Activated CD8-positive, alpha-beta T cell treated with anti-CD3 and anti-CD28 coated beads for 36 hours (primary cell): ENCODE measurements around the gene TAS2R9. TPM values are rescaled to one million over a fixed set of nuclear protein-coding genes. Genes with fewer than 3 reads are reported as not detected.

Source experiments
- ATAC-seq: fragments of 200-7000 bp; cut with Tn5 transposase; one replicate; pipeline ENCODE4 v1.10.0; 2021; ENCODE audit warnings: mild to moderate bottlenecking, moderate library complexity
- CTCF ChIA-PET: fragments of 350-600 bp; sonication (Branson Sonifier 250); formaldehyde crosslinking; loops from one replicate; lab custom pipeline; 2021; ENCODE audit warnings: antibody characterized with exemption; lab: Charles Lee
- POLR2A ChIA-PET: fragments of 350-600 bp; sonication (Branson Sonifier 250); formaldehyde crosslinking; loops from one replicate; lab custom pipeline; 2021; ENCODE audit warnings: antibody characterized with exemption; lab: Charles Lee
- DNase-seq: peaks from one replicate; pipeline ENCODE4 v3.0.0-alpha.2; 2020
- H3K27ac Mint-ChIP-seq: one replicate; pipeline ENCODE4 v1.8.0; 2021; ENCODE audit warnings: mild to moderate bottlenecking, mixed read lengths
- H3K27me3 Mint-ChIP-seq: one replicate; pipeline ENCODE4 v1.8.0; 2021; ENCODE audit warnings: mixed read lengths
- H3K36me3 Mint-ChIP-seq: one replicate; pipeline ENCODE4 v1.8.0; 2021; ENCODE audit warnings: low read depth, mixed read lengths
- H3K4me1 Mint-ChIP-seq: one replicate; pipeline ENCODE4 v1.8.0; 2021; ENCODE audit warnings: low read depth, mixed read lengths
- H3K4me3 Mint-ChIP-seq: one replicate; pipeline ENCODE4 v1.8.0; 2021; ENCODE audit warnings: mild to moderate bottlenecking, moderate library complexity, mixed read lengths
- H3K9me3 Mint-ChIP-seq: one replicate; pipeline ENCODE4 v1.8.0; 2021; ENCODE audit warnings: mixed read lengths
- intact Hi-C: fragments of 100-400 bp; cut with micrococcal nuclease; formaldehyde crosslinking; loops from one replicate; pipeline ENCODE4 v1.10.0; 2022
- total RNA-seq, 2 experiments: library from RNA; stranded (reverse); gene quantifications; one replicate each; pipeline ENCODE4 v1.2.3, GENCODE V29; 2021
- TF ChIP-seq, protein P1 (sequence below): fragments of 200-600 bp; IDR thresholded peaks from one replicate; pipeline ENCODE4 v1.8.0; 2022; ENCODE audit warnings: antibody characterized with exemption, mild to moderate bottlenecking

TAS2R9 gene
- total RNA-seq, 2 experiments from 2014 or later, result not detected

DNA sequence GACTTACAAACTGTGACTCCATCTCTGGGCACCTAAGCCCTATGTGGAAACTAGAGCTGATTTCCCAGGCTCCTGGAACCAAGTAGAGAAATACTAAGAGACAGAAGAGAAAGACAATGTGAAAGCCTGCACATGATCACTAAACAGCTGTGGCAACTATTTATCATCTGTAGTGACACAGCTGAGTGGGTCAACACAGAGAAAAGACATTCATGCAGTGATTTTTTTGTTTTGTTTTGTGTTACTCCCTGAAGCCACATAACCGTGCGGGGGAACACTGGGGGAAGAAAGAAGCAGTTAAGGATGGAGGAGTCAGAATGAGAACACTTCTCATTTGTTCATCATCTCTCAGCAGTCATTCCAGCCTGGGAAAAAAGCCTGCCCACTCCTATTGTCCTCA, 37.8 kb upstream of the TAS2R9 start:
- DNase-seq (no peak), ATAC-seq (no peak)
- Mint-ChIP-seq H3K4me1 (peaks cover 32% of the 10 kb centered on the region), H3K36me3 (peaks cover 13% of the 10 kb centered on the region), H3K4me3 (no peak overlapping the region), H3K27ac (no peak overlapping the region), H3K9me3 (no peaks in the 10 kb centered on the region), H3K27me3 (no peaks in the 10 kb centered on the region)
- TF ChIP-seq, protein P1, sequence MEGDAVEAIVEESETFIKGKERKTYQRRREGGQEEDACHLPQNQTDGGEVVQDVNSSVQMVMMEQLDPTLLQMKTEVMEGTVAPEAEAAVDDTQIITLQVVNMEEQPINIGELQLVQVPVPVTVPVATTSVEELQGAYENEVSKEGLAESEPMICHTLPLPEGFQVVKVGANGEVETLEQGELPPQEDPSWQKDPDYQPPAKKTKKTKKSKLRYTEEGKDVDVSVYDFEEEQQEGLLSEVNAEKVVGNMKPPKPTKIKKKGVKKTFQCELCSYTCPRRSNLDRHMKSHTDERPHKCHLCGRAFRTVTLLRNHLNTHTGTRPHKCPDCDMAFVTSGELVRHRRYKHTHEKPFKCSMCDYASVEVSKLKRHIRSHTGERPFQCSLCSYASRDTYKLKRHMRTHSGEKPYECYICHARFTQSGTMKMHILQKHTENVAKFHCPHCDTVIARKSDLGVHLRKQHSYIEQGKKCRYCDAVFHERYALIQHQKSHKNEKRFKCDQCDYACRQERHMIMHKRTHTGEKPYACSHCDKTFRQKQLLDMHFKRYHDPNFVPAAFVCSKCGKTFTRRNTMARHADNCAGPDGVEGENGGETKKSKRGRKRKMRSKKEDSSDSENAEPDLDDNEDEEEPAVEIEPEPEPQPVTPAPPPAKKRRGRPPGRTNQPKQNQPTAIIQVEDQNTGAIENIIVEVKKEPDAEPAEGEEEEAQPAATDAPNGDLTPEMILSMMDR, result no peak
- ChIA-PET CTCF (no interaction called here), POLR2A (no interaction called here)
- intact Hi-C loops, result no loop called here

DNA sequence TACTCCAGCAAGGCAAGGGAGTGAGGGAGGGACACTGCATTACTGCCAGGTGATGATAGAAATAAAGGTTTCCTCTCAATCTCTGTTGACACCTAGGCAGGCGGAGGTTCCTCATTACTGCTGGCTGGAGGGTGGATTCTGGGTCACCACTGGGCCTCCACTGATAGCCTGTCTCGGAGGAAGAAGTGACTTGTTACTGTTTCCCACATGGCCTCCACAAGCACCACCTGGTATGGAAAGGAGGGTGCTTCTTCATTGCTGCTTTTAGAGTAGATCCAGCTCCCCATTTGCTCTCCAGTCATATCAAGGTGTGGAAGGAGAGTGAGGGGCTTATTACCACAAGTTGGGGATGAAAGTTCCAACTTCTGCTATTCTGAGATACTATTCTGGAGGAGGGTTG, 32.9 kb upstream of the TAS2R9 start:
- ChIA-PET CTCF (no interaction called here), POLR2A (interaction anchor here (0.9 kb wide), 1 partner anchor 9 kb away, joined by 3 read pairs; no protein-coding TSS in a partner anchor)
- DNase-seq (no peak), ATAC-seq (no peak)
- Mint-ChIP-seq H3K27me3 (no peaks in the 10 kb centered on the region), H3K9me3 (no peaks in the 10 kb centered on the region), H3K27ac (no peak overlapping the region), H3K4me1 (no peaks in the 10 kb centered on the region), H3K36me3 (peaks cover 15% of the 10 kb centered on the region), H3K4me3 (no peak overlapping the region)
- intact Hi-C loops, result no loop called here
- TF ChIP-seq, protein P1, result no peak

DNA sequence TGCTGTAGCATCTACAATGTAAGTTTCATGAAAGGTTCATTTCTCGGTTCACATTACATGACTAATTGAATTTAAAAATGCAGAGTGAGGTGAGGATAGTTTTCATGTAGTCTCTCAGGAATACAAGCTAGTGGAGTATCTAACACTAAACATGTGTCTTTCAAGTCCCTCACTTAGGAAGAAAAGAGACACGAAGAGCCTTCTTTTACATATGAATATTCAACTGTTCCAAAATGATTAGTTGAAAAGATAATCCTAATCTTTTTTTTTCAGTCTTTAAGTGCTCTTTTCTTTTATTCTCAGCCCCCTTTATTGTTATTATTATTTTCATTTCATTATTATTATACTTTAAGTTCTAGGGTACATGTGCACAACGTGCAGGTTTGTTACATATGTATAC, 28.5 kb upstream of the TAS2R9 start:
- H3K36me3 Mint-ChIP-seq, result peaks cover 3% of the 10 kb centered on the region
- no peaks in the 10 kb centered on the region for H3K4me1 Mint-ChIP-seq
- TF ChIP-seq, protein P1, result no peak
- H3K27me3 Mint-ChIP-seq, result no peaks in the 10 kb centered on the region
- CTCF ChIA-PET, result interaction anchor here (0.8 kb wide), 1 partner anchor 649 kb away, joined by 4 read pairs; no protein-coding TSS in a partner anchor
- ATAC-seq (no peak), DNase-seq (no peak)
- intact Hi-C loops, result no loop called here
- no peak overlapping the region for H3K27ac Mint-ChIP-seq
- POLR2A ChIA-PET, result no interaction called here
- no peak overlapping the region for H3K4me3 Mint-ChIP-seq
- H3K9me3 Mint-ChIP-seq, result no peaks in the 10 kb centered on the region

DNA sequence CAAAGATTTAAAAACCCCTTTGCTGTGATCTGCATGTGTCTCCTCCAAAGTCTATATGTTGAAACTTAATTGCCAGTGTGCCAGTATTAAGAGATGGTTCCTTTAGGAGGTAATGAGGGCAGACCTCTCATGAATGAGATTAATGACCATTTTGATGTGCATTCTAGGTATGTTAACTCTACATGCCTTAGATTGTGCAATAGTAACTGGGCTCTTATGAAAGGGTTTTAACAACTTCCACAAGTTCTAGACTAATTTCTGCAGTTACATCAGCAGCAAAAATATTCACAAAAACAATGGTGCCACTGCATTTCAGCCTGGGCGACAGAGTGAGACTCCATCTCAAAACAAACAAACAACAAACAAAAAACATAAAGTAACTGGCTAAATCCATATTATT, 20.0 kb upstream of the TAS2R9 start:
- ATAC-seq (no peak), DNase-seq (no peak)
- intact Hi-C loops, result no loop called here
- ChIA-PET CTCF (no interaction called here), POLR2A (no interaction called here)
- TF ChIP-seq, protein P1, result no peak
- no peaks in the 10 kb centered on the region for H3K36me3 Mint-ChIP-seq
- no peaks in the 10 kb centered on the region for H3K9me3 Mint-ChIP-seq
- no peaks in the 10 kb centered on the region for H3K27me3 Mint-ChIP-seq
- no peak overlapping the region for H3K4me3 Mint-ChIP-seq
- no peak overlapping the region for H3K27ac Mint-ChIP-seq
- H3K4me1 Mint-ChIP-seq, result no peaks in the 10 kb centered on the region

DNA sequence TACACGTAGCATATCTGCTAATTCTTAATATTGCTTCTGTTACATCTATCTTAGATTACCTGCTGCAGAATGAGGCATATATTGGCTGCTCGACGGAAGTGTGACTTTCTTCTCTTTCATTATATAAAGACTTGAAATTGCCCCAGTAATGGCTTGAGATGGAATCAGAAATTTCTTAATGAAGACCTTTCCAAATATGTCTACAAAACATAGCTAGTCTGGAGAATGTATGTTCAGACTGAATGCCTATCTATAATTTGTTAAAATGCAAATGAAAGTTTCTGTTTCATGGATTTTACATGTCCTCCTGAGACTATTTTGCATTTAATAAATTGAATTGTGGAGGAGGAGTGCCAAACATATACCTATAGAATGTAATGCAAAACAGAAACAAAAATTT, 16.3 kb upstream of the TAS2R9 start, which contains the start of gene TAS2R10:
Gene TAS2R10 (minus strand): TSS at position 101 of the 400 bp plus-strand sequence. CDS start 89 bp downstream, at position 12.
- no peaks in the 10 kb centered on the region for H3K4me1 Mint-ChIP-seq
- DNase-seq (no peak), ATAC-seq (no peak)
- H3K27ac Mint-ChIP-seq, result no peak within 1 kb of the TSS
- TF ChIP-seq, protein P1, result no peak
- no peak within 1 kb of the TSS for H3K4me3 Mint-ChIP-seq
- H3K36me3 Mint-ChIP-seq, result no peaks in the 10 kb centered on the region
- intact Hi-C loops, result no loop called here
- no peaks in the 10 kb centered on the region for H3K9me3 Mint-ChIP-seq
- CTCF ChIA-PET, result interaction anchor here (1.0 to 1.5 kb wide), 2 partner anchors 9 to 373 kb away, joined by 3 read pairs; no protein-coding TSS in a partner anchor
- H3K27me3 Mint-ChIP-seq, result no peaks in the 10 kb centered on the region
- POLR2A ChIA-PET, result no interaction called here
